ENCODE measurements around the gene MARK3.

The MARK3 gene

GRCh38 chr14:103449634-103450161, 64.5 kb downstream of the MARK3 start:
- H3K27ac ChIP-seq, result no peak overlapping the region
- no peaks in the 10 kb centered on the region for H3K27me3 ChIP-seq (ENCODE audit: insufficient read depth, low read depth, severe bottlenecking)
- no peaks in the 10 kb centered on the region for H3K9me3 ChIP-seq (ENCODE audit: severe bottlenecking)
- no peak overlapping the region for H3K4me3 ChIP-seq (ENCODE audit: low read depth, low read length)
- DNase-seq, result no peak
- TF ChIP-seq CTCF (IDR thresholded peaks at IDR 0.05; ENCODE audit: low read depth, low read length), result no peak
- no peaks in the 10 kb centered on the region for H3K36me3 ChIP-seq

- Histone ChIP-seq H3K27ac (no peak overlapping the region), H3K36me3 (no peaks in the 10 kb centered on the region)
These were observed 65.2 kb downstream of the MARK3 start for GRCh38 chr14:103450416-103450815.

GRCh38 chr14:103451401-103451800, 66.2 kb downstream of the MARK3 start:
- Histone ChIP-seq H3K9me3 (ENCODE audit: severe bottlenecking) (no peaks in the 10 kb centered on the region), H3K4me3 (ENCODE audit: low read depth, low read length) (no peak overlapping the region), H3K27me3 (ENCODE audit: insufficient read depth, low read depth, severe bottlenecking) (no peaks in the 10 kb centered on the region), H3K27ac (no peak overlapping the region), H3K36me3 (no peaks in the 10 kb centered on the region)
- DNase-seq, result no peak
- TF ChIP-seq CTCF (IDR thresholded peaks at IDR 0.05; ENCODE audit: low read depth, low read length), result no peak

More at GRCh38 chr14:103450416-103450815, 65.2 kb downstream of the MARK3 start:
- no peaks in the 10 kb centered on the region for H3K9me3 ChIP-seq (ENCODE audit: severe bottlenecking)
- no peaks in the 10 kb centered on the region for H3K27me3 ChIP-seq (ENCODE audit: insufficient read depth, low read depth, severe bottlenecking)
- H3K4me3 ChIP-seq (ENCODE audit: low read depth, low read length), result no peak overlapping the region
- TF ChIP-seq CTCF (IDR thresholded peaks at IDR 0.05; ENCODE audit: low read depth, low read length), result no peak
- no peak for DNase-seq

GRCh38 chr14:103453791-103454190, 68.6 kb downstream of the MARK3 start:
- TF ChIP-seq CTCF (IDR thresholded peaks at IDR 0.05; ENCODE audit: low read depth, low read length), result no peak
- no peaks in the 10 kb centered on the region for H3K27me3 ChIP-seq (ENCODE audit: insufficient read depth, low read depth, severe bottlenecking)
- peak; percentile 45 for DNase-seq
- H3K36me3 ChIP-seq, result peaks cover 12% of the 10 kb centered on the region
- H3K4me3 ChIP-seq (ENCODE audit: low read depth, low read length), result no peak overlapping the region
- H3K27ac ChIP-seq, result 0 out of 2 replicates have a peak overlapping the region, but pooled peaks have one; percentile 23
- H3K9me3 ChIP-seq (ENCODE audit: severe bottlenecking), result no peaks in the 10 kb centered on the region

- no peak overlapping the region; the same call in 1 of the 2 replicates for H3K27ac ChIP-seq
- no peak overlapping the region for H3K4me3 ChIP-seq (ENCODE audit: low read depth, low read length)
- H3K27me3 ChIP-seq (ENCODE audit: insufficient read depth, low read depth, severe bottlenecking), result no peaks in the 10 kb centered on the region
- no peaks in the 10 kb centered on the region for H3K9me3 ChIP-seq (ENCODE audit: severe bottlenecking)
- peaks cover 18% of the 10 kb centered on the region for H3K36me3 ChIP-seq
- DNase-seq, result no peak
- TF ChIP-seq CTCF (IDR thresholded peaks at IDR 0.05; ENCODE audit: low read depth, low read length), result no peak
These were observed 71.1 kb downstream of the MARK3 start for GRCh38 chr14:103456167-103456835.
